Measurements from ENCODE around the gene ZNF280D. TPM values are rescaled to one million over a fixed set of nuclear protein-coding genes. Genes with fewer than 3 reads are reported as not detected.

Gene ZNF280D
- polyA plus RNA-seq, 3 donors from 2014 or later: 7.9 to 10.6 (median 8.1) TPM

Other genes with a start within 250 kb of the ZNF280D start
- gene TCF12, start 185.1 kb upstream of the ZNF280D start, polyA plus RNA-seq: 10 to 100 TPM; 34.7 to 79.4 (median 57.6) TPM